HL-60 (cell line): ENCODE data around the gene GTF2A1.

Experiments used
- CTCF ChIP-seq: IDR thresholded peaks from one replicate; pipeline ENCODE4 v1.5.1; 2011; ENCODE audit warnings: low read length, control low read depth, inconsistent platforms; ENCODE audit not compliant: insufficient read depth
- GABPA ChIP-seq: IDR thresholded peaks from 2 replicates; pipeline ENCODE4 v1.6.1; 2012; ENCODE audit warnings: low read depth
- POLR2AphosphoS5 ChIP-seq: IDR thresholded peaks from 2 replicates; pipeline ENCODE4 v1.6.1; 2012; ENCODE audit warnings: low read depth
- REST ChIP-seq: IDR thresholded peaks from 2 replicates; pipeline ENCODE4 v1.6.1; 2012; ENCODE audit warnings: low read depth; ENCODE audit not compliant: insufficient replicate concordance
- SPI1 ChIP-seq: IDR thresholded peaks from 2 replicates; pipeline ENCODE4 v1.6.1; 2012; ENCODE audit warnings: low read depth, mild to moderate bottlenecking, borderline replicate concordance

GRCh38 chr14:81170829-81171195 lies 49.9 kb downstream of the GTF2A1 start:
- TF ChIP-seq CTCF, result no peak
- TF ChIP-seq GABPA, result no peak
- no peak for TF ChIP-seq POLR2AphosphoS5
- no peak for TF ChIP-seq REST
- no peak for TF ChIP-seq SPI1
